ENCODE data around the gene FOXO6. TPM values are rescaled to one million over a fixed set of nuclear protein-coding genes. Genes with fewer than 3 reads are reported as not detected.
A peak's percentile ranks its signal among the peaks of the same experiment; 100 is the strongest.

Gene FOXO6
- total and polyA plus RNA-seq, 2 experiments from 2014 or later: not detected

GRCh38 chr1:41362749-41363590 is 1.7 kb downstream of the FOXO6 start:
- TF ChIP-seq EZH2 (IDR thresholded peaks at IDR 0.05; ENCODE audit: insufficient read depth, poor library complexity, severe bottlenecking) (peak; percentile 69), EZH2phosphoT487 (IDR thresholded peaks at IDR 0.05; ENCODE audit: insufficient read depth, low read depth) (no peak)
- Histone ChIP-seq H3K9me3 (ENCODE audit: low read depth) (no peaks in the 10 kb centered on the region), H3K4me2 (ENCODE audit: unreplicated experiment) (no peak overlapping the region), H3K79me2 (ENCODE audit: insufficient read depth) (no peaks in the 10 kb centered on the region), H3K27me3 (replicated peaks; ENCODE audit: insufficient read depth) (peaks cover 45% of the 10 kb centered on the region), H3K4me1 (ENCODE audit: insufficient read depth) (no peaks in the 10 kb centered on the region), H3K4me3 (no peak overlapping the region), H4K20me1 (ENCODE audit: insufficient read depth) (no peaks in the 10 kb centered on the region), H2AFZ (no peak overlapping the region), H3K9me2 (ENCODE audit: insufficient read depth) (no peaks in the 10 kb centered on the region), H3K36me3 (ENCODE audit: low read depth) (no peaks in the 10 kb centered on the region), H3F3A (ENCODE audit: insufficient read depth) (no peaks in the 10 kb centered on the region), H3K9ac (no peak overlapping the region), H3K27ac (no peak overlapping the region)
- in situ Hi-C loops (cut with MboI): no loop called here
- 57 to 59% methylated on average over 8 of the region's 8 CpGs for WGBS, 2 experiments (ENCODE audit: low coverage in 1 of 2, low lambda C conversion rate in 2 of 2, missing lambda C conversion rate in 2 of 2)
- no peak for DNase-seq

GRCh38 chr1:41363591-41364320 is 2.5 kb downstream of the FOXO6 start:
- no peak overlapping the region for H3K4me2 ChIP-seq (ENCODE audit: unreplicated experiment)
- in situ Hi-C loops (cut with MboI): no loop called here
- no peaks in the 10 kb centered on the region for H3K9me2 ChIP-seq (ENCODE audit: insufficient read depth)
- no peaks in the 10 kb centered on the region for H3K79me2 ChIP-seq (ENCODE audit: insufficient read depth)
- H3F3A ChIP-seq (ENCODE audit: insufficient read depth): no peaks in the 10 kb centered on the region
- no peak overlapping the region for H2AFZ ChIP-seq
- WGBS, 2 experiments (ENCODE audit: low coverage in 1 of 2, low lambda C conversion rate in 2 of 2, missing lambda C conversion rate in 2 of 2): 70% methylated on average over 4 of the region's 4 CpGs
- no peak overlapping the region for H3K9ac ChIP-seq
- no peak overlapping the region for H3K27ac ChIP-seq
- TF ChIP-seq EZH2phosphoT487 (IDR thresholded peaks at IDR 0.05; ENCODE audit: insufficient read depth, low read depth) (no peak), EZH2 (IDR thresholded peaks at IDR 0.05; ENCODE audit: insufficient read depth, poor library complexity, severe bottlenecking) (no peak)
- H4K20me1 ChIP-seq (ENCODE audit: insufficient read depth): no peaks in the 10 kb centered on the region
- DNase-seq: no peak
- peaks cover 51% of the 10 kb centered on the region for H3K27me3 ChIP-seq (replicated peaks; ENCODE audit: insufficient read depth)
- no peaks in the 10 kb centered on the region for H3K36me3 ChIP-seq (ENCODE audit: low read depth)
- H3K9me3 ChIP-seq (ENCODE audit: low read depth): no peaks in the 10 kb centered on the region
- H3K4me3 ChIP-seq: no peak overlapping the region
- no peaks in the 10 kb centered on the region for H3K4me1 ChIP-seq (ENCODE audit: insufficient read depth)

- H3K4me3 ChIP-seq: no peak overlapping the region
- DNase-seq: no peak
- no peaks in the 10 kb centered on the region for H3K36me3 ChIP-seq (ENCODE audit: low read depth)
- H3K9me2 ChIP-seq (ENCODE audit: insufficient read depth): no peaks in the 10 kb centered on the region
- H4K20me1 ChIP-seq (ENCODE audit: insufficient read depth): no peaks in the 10 kb centered on the region
- H3F3A ChIP-seq (ENCODE audit: insufficient read depth): no peaks in the 10 kb centered on the region
- no peak for TF ChIP-seq EZH2 (IDR thresholded peaks at IDR 0.05; ENCODE audit: insufficient read depth, poor library complexity, severe bottlenecking)
- TF ChIP-seq EZH2phosphoT487 (IDR thresholded peaks at IDR 0.05; ENCODE audit: insufficient read depth, low read depth): no peak
- peaks cover 55% of the 10 kb centered on the region for H3K27me3 ChIP-seq (replicated peaks; ENCODE audit: insufficient read depth)
- no peak overlapping the region for H3K9ac ChIP-seq
- H2AFZ ChIP-seq: no peak overlapping the region
- no peak overlapping the region for H3K27ac ChIP-seq
- H3K4me1 ChIP-seq (ENCODE audit: insufficient read depth): no peaks in the 10 kb centered on the region
- in situ Hi-C loops (cut with MboI): no loop called here
- H3K9me3 ChIP-seq (ENCODE audit: low read depth): no peaks in the 10 kb centered on the region
- H3K4me2 ChIP-seq (ENCODE audit: unreplicated experiment): no peak overlapping the region
- WGBS, 2 experiments (ENCODE audit: low coverage in 1 of 2, low lambda C conversion rate in 2 of 2, missing lambda C conversion rate in 2 of 2): 71 to 77% methylated on average over 9 to 10 of the region's 10 CpGs
- no peaks in the 10 kb centered on the region for H3K79me2 ChIP-seq (ENCODE audit: insufficient read depth)
Observed at GRCh38 chr1:41364442-41365319, 3.4 kb downstream of the FOXO6 start.

- in situ Hi-C loops (cut with MboI): no loop called here
- no peak overlapping the region for H3K27ac ChIP-seq
- DNase-seq: no peak
Observed at GRCh38 chr1:41365320-41365633, 4.0 kb downstream of the FOXO6 start.

More at GRCh38 chr1:41365320-41365633, 4.0 kb downstream of the FOXO6 start:
- Histone ChIP-seq H3K4me3 (no peak overlapping the region), H3K9ac (no peak overlapping the region), H3K9me2 (ENCODE audit: insufficient read depth) (no peaks in the 10 kb centered on the region), H3F3A (ENCODE audit: insufficient read depth) (no peaks in the 10 kb centered on the region), H3K27me3 (replicated peaks; ENCODE audit: insufficient read depth) (peaks cover 55% of the 10 kb centered on the region), H3K9me3 (ENCODE audit: low read depth) (no peaks in the 10 kb centered on the region), H3K4me1 (ENCODE audit: insufficient read depth) (no peaks in the 10 kb centered on the region), H3K79me2 (ENCODE audit: insufficient read depth) (no peaks in the 10 kb centered on the region), H4K20me1 (ENCODE audit: insufficient read depth) (no peaks in the 10 kb centered on the region), H2AFZ (no peak overlapping the region), H3K4me2 (ENCODE audit: unreplicated experiment) (no peak overlapping the region), H3K36me3 (ENCODE audit: low read depth) (no peaks in the 10 kb centered on the region)
- no peak for TF ChIP-seq EZH2 (IDR thresholded peaks at IDR 0.05; ENCODE audit: insufficient read depth, poor library complexity, severe bottlenecking)
- no peak for TF ChIP-seq EZH2phosphoT487 (IDR thresholded peaks at IDR 0.05; ENCODE audit: insufficient read depth, low read depth)
